ENCODE measurements around the gene TRPM3.

DNA sequence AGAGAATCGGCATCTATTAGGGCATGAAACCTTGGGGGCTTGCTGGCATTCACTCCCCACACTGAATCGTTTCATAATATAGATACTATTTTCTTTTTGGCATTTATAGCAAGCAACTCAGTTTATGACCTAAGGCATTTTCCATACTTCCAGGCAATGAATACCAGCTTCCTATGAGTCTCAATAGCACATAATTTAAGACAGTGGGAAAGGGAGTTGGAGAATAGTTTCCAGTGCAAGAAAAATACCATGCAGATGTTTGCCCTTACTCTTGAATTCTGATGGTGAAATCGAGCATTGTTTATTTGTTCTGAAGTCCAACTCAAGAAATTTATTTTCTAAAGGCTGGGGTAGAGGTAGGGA is 531.1 kb downstream of the TRPM3 start:
- TF ChIP-seq POLR2A (IDR thresholded peaks at IDR 0.05) = no peak
- TF ChIP-seq POLR2AphosphoS5 (IDR thresholded peaks at IDR 0.05) = no peak
- TF ChIP-seq, protein P1, sequence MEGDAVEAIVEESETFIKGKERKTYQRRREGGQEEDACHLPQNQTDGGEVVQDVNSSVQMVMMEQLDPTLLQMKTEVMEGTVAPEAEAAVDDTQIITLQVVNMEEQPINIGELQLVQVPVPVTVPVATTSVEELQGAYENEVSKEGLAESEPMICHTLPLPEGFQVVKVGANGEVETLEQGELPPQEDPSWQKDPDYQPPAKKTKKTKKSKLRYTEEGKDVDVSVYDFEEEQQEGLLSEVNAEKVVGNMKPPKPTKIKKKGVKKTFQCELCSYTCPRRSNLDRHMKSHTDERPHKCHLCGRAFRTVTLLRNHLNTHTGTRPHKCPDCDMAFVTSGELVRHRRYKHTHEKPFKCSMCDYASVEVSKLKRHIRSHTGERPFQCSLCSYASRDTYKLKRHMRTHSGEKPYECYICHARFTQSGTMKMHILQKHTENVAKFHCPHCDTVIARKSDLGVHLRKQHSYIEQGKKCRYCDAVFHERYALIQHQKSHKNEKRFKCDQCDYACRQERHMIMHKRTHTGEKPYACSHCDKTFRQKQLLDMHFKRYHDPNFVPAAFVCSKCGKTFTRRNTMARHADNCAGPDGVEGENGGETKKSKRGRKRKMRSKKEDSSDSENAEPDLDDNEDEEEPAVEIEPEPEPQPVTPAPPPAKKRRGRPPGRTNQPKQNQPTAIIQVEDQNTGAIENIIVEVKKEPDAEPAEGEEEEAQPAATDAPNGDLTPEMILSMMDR (IDR thresholded peaks at IDR 0.05 in 8 of 11, conservative IDR thresholded peaks at IDR 0.05 in 3 of 11) = no peak

All from spleen (tissue), 7 donors.